Measurements from ENCODE around the gene CNN2.
"Not testable (repeated sequence)": the region's sequence is repeated elsewhere in the genome, so short reads cannot be mapped to it uniquely, and the experiment has no call there.

The CNN2 gene

DNA sequence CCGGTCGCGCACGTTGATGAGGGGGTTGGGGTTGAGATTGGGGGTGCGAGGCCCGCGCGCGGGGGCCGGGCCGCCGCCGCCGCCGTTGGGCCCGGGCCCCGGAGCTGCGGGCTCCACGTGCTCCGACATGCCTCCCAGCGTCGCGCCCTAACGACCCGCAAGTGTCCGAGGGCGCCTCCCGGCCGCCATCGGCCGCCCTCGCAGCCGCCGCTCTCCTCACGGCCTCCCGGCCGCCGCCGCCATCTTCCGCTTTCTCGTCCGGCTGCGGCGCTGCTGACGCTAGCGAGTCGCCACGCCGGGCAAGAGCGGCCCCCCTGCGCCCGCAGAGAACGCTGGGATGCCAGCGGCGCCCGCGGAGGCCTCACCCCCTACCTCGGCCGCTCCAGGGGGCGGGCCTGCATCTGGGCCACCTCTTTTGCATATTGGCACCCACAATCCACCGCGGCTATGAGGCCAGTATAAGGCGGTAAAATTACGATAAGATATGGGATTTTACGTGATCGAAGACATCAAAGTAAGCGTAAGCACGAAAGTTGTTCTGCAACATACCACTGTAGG is 5.5 kb upstream of the CNN2 start, which contains the start of gene TMEM259:
TSS of gene TMEM259 (minus strand) at position 256 of the 558 bp plus-strand sequence. CDS start at position 129, 127 bp downstream.
- peak; percentile 80 for DNase-seq (ENCODE audit: low read depth, low spot score)
- H3K27ac ChIP-seq = peak within 1 kb of the TSS; percentile 70

DNA sequence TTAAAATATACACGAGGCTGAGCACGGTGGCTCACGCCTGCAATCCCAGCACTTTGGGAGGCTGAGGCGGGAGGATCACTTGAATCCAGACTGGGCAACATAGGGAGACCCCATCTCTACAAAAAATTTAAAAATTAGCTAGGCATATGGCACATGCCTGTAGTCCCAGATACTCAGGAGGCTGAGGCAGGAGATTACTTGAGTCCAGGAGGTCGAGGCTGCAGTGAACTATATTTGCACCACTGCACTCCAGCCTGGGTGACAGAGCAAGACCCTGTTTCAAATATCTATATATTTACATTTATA is 2.6 kb upstream of the CNN2 start:
- H3K27ac ChIP-seq; DNase-seq (ENCODE audit: low read depth, low spot score): not testable (repeated sequence)

DNA sequence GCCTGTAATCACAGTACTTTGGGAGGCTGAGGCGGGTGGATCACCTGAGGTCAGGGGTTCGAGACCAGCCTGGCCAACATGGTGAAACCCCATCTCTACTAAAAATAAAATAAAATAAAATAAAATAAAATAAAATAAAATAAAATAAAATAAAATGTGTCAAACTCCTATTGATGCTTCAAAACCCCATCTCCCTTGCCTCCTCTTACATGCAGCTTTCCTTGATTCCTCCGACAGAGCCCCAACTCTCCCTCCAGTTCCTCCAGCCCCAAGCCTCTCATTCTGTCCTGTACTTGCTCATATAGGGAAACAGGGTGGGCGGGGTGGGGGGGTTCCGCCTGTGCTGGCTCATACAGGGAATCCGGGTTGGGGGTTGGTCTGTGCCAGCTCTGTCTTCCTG is 1.3 kb upstream of the CNN2 start:
- H3K27ac ChIP-seq; DNase-seq (ENCODE audit: low read depth, low spot score): not testable (repeated sequence)

DNA sequence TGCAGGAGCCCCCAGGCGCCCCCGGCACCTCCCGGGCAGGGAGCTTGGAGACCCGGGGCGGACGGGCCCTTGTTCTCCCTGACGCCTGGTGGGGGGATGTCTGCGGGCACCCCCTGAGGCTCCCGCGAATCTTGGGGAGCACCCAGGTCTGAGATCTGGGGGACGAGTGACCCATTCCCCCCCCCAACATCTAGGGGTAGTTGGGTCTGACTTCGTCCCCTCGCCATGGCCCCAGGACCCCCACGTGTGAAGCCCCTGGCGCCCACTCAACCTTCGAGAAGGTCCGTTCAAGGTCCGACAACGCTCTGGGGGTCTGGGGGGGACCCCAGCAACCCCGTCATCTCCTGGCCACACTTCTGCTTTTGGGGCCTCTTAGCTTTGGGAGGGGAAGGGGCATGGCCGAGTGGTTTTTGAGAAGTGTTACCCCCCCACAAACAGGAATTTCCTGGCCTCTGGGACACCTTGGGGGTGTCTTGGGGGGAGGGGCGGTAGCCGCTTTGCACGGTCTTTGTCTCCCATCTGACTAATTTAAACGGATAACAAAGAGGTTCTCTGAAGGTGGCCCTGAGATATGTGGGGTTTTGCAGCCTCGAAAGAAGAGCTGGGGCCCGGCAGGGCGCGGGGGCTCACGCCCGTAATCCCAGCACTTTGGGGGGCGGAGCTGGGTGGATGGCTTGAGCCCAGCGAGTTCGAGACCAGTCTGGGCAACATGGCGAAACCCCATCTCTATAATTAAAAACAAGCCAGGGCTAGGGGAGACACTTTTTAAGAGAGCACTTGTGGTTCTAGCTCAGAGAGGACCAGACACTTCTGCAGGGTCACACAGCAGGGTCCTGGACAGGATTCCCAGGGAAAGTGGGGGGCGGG is 608 bp downstream of the CNN2 start:
- DNase-seq (ENCODE audit: low read depth, low spot score) = no peak
- peak overlapping the region; percentile 96 for H3K27ac ChIP-seq

DNA sequence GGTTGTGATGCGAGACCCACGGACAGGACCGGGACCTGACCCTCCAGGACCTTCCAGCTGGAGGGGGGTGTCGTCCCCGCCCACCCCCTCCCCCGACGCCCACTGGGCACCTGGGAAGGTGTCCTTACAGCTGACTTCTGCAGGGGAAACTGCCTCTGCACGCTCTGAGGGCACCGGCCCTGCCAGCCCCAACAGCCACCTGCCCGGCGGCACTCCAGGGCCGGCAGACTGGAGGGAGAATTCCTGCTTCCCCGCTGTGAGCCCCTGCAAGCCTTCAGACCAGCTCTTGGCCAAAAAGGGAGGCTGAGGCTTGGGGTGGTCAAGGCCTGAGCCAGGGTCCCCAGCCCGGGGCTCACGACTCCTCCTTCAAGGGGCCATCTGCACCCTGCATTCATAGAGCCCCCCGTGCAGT is 1.2 kb downstream of the CNN2 start:
- peak overlapping the region; percentile 96 for H3K27ac ChIP-seq
- DNase-seq (ENCODE audit: low read depth, low spot score) = no peak

DNA sequence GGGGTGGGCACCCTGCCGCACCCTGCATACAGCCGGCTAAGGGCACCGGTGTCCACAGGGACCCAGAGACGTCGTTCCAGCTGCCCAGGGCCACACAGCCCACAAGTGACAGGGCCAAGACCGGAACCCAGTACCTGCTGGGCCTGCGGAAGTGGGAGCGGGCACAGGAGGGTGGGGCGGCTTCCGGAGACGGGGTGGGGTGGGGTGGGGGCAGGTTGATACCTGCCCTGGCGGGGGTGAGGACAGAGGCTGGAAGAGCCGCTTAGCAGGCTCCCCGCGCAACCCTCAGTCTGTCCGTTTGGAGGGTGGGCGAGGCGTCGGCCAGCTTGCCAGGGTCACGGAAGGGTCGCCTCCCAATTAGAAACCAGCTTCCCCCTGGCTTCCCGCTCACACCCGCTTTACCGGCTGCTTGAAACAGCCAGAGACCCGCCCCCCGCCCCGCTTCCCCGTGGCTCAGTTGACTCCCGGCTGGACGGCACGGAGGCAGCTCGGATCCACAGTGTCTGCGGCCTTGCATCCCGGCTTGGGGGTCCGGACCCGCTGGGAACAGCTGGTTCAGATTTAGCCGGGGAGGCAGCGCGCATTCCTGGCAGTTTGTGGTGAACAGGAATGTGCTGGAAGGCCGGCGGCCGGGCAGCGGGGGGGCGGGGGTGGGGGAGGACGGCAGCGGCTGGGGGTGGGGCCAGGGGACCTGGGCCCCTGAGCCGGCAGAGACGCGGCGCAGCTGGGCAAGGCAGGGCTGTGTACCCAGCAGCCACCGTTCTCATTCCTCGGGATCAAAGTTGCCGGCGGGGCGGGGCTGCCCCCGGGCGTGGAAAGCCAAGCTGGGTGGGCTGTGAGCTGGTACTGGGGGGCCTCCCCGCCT is 1.9 kb downstream of the CNN2 start:
- peak overlapping the region; percentile 96 for H3K27ac ChIP-seq
- no peak for DNase-seq (ENCODE audit: low read depth, low spot score)

DNA sequence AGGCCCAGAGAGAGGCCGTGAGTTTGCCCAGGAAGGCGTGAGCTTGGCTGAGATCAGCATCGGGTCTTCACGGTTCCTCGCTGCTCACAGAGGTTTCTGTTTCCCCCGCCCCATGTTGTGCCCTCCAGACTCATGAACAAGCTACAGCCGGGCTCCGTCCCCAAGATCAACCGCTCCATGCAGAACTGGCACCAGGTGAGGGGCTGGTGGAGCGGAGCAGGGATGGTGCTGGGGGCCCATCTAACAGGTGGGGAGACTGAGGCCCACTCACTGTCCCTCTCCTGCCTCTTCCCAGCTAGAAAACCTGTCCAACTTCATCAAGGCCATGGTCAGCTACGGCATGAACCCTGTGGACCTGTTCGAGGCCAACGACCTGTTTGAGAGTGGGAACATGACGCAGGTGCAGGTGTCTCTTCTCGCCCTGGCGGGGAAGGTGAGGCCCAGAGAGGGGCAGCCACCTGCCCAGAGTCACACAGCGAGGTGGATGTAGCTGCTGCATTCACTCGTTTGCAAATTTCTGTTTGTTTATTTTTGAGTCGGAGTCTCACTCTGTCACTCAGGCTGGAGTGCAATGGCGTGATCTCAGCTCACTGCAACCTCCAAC is 6.0 kb downstream of the CNN2 start:
- H3K27ac ChIP-seq = no peak overlapping the region
- DNase-seq (ENCODE audit: low read depth, low spot score) = no peak

DNA sequence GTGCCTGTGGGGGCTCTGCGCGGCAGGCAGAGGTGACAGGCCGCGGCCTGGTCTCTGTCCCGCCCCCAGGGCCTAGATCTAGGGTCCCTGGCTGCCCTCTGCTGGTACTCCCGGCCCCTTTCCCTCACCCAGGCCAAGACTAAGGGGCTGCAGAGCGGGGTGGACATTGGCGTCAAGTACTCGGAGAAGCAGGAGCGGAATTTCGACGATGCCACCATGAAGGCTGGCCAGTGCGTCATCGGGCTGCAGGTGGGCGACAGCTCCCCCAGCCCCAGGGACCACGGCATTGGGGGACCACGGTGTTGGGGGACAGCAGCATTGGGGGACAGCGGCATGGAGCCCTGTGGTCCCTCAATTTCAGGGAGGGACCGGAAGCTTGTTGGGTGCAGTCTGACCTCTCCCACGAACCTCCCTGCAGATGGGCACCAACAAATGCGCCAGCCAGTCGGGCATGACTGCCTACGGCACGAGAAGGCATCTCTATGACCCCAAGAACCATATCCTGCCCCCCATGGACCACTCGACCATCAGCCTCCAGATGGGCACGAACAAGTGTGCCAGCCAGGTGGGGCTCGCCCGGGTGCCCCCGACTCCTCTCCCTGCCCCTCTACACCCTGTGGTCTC is 9.7 kb downstream of the CNN2 start:
- H3K27ac ChIP-seq = no peak overlapping the region
- DNase-seq (ENCODE audit: low read depth, low spot score) = no peak

DNA sequence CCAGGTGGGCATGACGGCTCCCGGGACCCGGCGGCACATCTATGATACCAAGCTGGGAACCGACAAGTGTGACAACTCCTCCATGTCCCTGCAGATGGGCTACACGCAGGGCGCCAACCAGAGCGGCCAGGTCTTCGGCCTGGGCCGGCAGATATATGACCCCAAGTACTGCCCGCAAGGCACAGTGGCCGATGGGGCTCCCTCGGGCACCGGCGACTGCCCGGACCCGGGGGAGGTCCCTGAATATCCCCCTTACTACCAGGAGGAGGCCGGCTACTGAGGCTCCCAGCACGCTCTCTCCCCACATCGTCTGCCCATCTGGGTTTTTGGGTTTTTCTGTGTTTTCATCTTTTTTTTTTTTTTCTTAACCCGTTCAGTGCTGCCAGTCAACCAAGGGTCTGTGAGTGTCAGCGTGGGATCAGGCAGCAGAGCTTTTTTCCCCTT is 11.2 kb downstream of the CNN2 start:
- DNase-seq (ENCODE audit: low read depth, low spot score) = no peak
- peak overlapping the region; percentile 66 for H3K27ac ChIP-seq

DNA sequence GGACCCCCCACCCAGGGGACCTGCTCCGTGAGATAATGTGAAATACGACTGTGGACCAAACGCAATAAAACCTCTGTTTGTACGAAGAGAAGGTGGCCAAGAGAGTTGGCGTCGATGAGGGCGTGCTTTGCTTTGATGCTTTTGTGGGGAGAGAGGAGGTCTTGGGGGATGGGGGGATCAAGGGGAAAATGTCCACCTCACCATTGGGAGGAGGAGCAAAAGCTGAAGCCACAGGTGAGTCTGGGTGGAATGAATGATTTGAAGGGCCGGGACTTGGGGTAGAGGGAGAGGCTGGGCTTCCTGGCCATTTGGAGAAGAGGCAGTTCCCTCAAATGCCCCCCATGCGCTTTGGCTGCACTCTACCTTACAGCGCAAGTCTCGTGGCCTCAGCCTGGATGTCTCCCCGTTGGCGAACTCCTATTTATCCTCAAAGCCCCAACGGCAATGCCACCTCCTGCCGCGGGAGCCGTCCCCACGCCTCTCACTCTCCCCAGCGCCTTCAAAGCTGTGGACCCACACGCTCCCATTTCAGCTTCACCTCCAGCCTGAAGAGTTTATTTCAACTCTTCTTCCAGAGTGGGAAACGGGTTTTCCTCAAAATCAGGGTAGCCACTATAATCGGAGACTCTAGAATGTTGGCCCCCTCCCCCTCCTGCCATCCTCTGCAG is 12.7 kb downstream of the CNN2 start:
- DNase-seq (ENCODE audit: low read depth, low spot score) = no peak
- H3K27ac ChIP-seq = peak overlapping the region; percentile 66

DNA sequence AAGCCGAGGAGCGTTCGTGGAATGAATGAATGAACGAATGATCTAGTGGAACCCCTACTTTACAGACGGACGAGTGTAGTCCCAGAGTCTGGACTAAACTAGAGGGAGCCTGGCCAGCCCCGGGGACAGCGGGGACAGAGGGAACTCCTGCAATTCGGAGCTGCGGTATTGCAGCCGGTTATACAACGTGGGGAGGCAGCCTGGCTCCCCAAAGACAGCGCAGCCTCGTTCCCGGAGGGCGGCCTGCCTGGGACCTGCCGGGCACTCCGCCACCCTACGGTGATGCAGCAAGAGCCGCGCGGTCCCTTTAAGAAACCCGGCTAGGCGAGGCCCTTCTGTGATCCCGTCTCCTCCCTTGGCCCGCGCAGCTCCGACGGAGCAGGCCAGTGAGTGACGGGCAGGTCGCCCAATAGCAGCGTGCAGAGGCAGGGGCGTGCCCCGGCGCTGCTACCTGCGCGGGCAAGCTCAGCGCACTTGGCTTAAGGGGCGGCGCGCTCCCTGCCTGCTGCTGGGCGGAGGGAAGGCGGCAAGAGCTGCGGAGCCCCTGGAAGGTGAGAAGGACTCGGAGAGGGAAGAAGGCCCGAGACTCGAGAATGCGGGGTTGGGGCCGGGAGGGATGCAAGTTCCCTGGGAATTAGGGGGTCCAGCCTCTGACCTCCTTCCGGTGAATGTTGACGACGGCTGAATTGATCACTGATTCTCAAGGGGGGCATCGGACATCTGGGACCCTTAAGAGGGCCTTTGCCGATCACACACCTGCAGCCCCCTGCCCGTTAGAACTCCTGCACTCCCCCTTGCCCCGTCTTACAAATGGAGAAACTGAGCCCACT is 13.5 kb downstream of the CNN2 start, which contains the start of gene ABCA7:
TSS of gene ABCA7 (plus strand) at position 462 of the 830 bp plus-strand sequence. CDS start 1,255 bp downstream, outside the sequence.
- peak; percentile 92 for DNase-seq (ENCODE audit: low read depth, low spot score)
- peak within 1 kb of the TSS; percentile 66 for H3K27ac ChIP-seq

DNA sequence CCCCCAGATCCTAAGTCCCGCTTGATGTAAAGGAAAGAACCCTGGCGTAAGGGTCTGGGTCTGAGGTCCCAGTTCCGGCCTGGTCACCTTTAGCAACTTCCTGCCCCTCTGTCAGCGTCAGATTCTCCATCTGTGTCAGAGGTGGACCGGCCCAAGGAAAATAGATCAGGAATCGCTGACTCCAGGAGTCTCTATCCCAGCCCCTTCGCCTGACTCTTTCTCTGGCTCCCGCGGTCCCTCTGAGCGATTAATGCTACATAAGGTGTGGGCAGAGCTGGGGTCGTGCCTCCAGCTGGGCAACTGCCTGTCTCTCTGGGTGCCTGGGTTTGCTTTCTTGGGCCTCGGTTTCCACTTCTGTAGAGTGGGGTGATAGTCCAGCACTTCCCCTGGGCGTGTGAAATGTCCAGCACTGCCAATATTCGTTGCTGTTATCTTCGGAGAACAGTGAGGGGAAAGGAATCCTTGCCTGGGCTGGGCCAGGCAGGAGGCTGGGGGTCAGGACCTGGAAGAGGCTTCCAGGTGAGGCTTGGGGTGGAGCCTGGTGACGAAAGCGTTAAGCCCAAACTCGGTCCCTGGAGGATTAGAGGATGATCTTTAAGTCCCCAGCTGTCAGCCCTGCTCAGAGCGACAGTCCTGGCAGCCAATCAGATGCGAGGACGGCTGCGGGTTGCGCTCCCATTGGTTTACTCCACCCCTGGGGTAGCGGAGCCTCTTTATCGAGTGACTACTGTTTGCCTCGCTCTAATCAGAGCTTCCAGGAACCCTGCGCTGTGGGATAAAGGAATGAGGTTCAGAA is 14.3 kb downstream of the CNN2 start:
- peak overlapping the region; percentile 66 for H3K27ac ChIP-seq
- peak; percentile 76 for DNase-seq (ENCODE audit: low read depth, low spot score)

DNA sequence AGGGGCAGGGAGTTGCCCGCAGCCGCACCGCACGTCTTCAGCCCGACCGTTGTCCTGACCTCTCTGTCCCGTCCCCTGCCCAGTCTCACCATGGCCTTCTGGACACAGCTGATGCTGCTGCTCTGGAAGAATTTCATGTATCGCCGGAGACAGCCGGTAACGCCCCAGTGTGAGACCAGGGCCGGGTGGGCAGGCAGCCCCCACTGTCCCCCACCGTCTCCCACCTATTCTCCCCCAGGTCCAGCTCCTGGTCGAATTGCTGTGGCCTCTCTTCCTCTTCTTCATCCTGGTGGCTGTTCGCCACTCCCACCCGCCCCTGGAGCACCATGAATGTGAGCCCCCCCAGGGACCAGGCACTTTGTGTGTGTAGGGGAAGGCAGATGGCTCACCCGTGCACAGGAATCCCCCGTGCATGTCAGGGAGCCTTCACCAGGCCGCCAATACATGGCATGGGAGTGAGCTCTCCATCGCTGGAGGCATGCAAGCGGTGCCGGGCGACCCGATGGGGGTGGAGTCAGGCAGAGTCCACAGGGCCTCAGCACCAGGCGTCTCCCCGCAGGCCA is 14.9 kb downstream of the CNN2 start:
- H3K27ac ChIP-seq = no peak overlapping the region
- DNase-seq (ENCODE audit: low read depth, low spot score) = no peak

DNA sequence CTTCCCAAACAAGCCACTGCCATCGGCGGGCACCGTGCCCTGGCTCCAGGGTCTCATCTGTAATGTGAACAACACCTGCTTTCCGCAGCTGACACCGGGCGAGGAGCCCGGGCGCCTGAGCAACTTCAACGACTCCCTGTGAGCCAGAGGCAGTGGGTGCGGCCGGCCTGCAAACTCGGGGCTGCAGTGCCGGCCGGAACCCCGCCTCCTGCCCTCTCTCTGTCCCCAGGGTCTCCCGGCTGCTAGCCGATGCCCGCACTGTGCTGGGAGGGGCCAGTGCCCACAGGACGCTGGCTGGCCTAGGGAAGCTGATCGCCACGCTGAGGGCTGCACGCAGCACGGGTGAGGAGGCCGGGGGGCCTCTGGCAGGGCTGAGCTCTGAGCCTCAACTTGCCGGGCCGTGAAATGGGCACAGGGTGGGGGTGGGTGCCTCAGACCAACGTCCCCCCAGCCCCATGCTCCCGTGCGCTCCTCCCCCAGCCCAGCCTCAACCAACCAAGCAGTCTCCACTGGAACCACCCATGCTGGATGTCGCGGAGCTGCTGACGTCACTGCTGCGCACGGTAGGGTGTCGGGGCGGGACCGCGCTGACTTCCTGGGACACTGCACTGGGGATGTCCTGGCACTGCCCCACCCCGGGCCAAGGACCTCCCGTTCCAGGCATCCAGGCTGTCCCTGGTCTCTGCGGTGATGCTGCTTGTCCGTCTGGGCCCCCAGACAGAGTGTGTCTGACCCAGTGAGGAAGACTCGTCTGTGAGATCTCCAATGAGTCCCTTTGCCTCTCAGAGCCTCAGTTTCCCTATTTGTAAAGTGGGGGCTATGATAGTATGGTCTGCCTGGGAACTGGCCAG is 15.7 kb downstream of the CNN2 start:
- DNase-seq (ENCODE audit: low read depth, low spot score) = no peak
- no peak overlapping the region for H3K27ac ChIP-seq

DNA sequence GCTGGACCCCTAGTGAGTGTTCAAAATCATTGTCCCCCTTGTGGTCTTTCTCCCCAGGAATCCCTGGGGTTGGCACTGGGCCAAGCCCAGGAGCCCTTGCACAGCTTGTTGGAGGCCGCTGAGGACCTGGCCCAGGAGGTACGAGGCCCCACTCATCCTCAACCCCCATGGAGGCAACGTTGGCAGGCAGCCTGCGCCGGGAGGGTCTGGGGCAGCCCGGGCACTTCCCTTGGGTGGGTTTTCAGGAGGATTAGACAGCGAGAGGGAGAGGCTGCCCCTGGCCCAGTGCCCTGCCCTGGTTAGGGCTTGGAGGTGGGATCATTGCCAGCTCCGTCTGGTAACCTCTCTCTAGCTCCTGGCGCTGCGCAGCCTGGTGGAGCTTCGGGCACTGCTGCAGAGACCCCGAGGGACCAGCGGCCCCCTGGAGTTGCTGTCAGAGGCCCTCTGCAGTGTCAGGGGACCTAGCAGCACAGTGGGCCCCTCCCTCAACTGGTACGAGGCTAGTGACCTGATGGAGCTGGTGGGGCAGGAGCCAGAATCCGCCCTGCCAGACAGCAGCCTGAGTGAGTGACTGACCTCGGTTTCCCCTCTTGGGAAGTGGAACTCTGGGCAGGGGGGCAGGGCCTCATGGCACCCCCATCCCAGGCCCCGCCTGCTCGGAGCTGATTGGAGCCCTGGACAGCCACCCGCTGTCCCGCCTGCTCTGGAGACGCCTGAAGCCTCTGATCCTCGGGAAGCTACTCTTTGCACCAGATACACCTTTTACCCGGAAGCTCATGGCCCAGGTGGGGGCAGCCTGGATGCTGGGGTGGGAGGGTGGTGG is 16.5 kb downstream of the CNN2 start:
- no peak overlapping the region for H3K27ac ChIP-seq
- no peak for DNase-seq (ENCODE audit: low read depth, low spot score)

DNA sequence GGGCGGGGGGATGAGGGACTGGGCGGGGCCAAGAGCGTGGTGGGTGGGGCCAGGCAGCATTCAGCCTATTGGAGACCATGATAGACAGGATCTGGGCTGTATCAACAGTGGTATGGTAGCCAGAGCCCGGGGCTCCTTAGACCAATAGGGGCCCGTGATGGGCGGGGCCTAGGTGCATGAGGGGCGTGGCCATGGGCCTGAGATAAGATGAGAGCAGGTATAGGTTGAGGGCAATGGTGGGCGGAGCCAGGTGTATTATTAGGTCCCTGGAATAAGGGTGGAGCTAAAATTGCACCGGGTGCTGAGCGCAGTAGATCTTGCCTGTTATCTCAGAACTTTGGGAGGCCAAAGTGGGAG is 18.8 kb downstream of the CNN2 start:
- no peak for DNase-seq (ENCODE audit: low read depth, low spot score)
- H3K27ac ChIP-seq = no peak overlapping the region

Measured in epithelial cell of prostate (primary cell).